GM18867 (cell line): ENCODE data around the gene P2RY8.

Experiments
- ATAC-seq: cut with Tn5 transposase; IDR thresholded peaks from one replicate; pipeline ENCODE4 v1.9.1; 2021; ENCODE audit warnings: mild to moderate bottlenecking, moderate library complexity; ENCODE audit not compliant: unreplicated experiment

The P2RY8 gene

DNA sequence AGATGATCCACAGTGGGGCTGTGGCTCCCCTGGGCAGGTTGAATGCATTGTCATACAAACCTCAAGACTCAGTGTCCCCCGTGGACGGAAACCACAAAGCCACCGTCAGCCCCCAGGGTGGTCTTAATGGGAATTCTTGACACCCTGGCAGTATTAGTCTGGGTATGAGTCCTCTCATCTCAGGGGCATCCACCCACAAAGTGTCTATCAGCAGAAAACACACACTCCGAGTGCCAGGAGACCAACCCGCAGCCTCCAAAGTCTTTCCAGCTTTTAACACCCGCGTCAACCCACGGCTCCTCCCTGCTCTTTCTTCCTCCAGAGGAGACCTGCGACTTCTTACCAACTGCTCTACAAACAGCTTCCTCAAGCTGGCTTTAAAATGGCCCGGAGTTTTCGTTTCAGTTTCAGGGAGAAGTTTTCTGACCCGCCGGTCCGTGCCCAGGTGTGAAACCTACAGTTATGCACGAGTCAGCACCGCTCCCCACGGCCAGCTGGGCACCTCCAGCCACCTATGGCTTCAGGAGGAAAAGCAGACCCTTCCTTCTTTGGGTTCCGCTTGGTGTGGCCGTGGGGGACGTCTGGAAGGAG is 69.9 kb downstream of the P2RY8 start:
- peak; percentile 53 for ATAC-seq

DNA sequence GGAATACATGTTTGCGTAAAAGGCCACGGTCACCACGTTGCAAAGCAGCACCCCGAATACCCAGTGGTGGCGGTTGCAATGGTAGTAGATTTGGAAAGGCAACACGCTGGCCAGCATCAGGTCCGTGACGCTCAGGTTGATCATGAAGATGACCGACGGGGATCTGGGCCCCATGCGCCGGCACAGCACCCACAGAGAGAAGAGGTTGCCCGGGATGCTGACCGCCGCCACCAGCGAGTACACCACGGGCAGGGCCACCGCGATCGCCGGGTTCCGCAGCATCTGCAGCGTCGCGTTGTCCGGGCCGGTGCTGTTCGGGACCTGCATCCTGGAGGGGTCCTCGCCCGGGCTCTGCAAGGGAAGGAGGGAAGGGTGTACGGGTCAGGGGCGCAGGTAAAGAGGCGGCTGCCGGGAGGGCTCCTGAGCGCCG is 70.7 kb downstream of the P2RY8 start:
- ATAC-seq: no peak

DNA sequence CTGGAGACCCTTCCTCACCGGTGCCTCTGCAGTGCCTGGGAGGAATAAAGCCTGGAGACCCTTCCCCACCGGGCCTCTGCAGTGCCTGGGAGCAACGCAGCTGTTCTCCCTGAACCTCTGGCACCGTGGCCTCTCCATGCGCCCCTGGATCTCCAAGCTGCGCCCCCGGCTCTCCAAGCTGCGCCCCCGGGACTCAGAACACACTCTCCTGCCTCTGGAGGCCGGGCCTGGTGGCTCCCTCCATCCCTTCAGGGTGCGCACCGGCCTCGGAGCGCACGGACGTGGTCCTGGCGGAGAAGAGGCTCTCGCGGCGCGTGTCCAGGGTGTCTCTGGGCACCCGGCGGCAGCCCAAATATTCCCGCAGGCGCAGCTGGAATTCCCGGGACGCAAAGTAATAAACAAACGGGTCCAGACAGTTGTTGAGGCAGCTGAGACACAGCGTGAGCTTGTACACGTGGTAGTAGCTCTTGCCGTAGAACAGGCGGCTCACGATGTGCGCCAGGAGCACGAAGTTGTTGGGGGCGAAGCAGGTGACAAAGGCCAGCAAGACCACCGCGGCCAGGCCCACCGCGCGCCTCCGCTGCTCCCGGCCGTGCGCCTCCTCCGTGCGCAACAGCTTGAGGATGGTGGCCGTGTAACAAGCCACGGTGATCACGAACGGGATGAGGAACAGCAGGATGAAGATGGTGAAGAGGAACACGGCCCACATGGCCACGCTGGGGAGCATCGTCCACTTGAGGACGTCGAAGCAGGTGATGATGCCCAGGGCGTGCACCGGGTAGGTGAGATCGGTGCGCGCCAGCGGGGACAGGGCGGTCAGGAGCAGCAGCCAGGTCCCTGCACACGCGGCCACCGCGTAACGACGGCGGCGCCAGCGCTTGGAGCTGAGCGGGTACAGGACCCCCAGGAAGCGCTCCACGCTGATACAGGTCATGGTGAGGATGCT is 71.4 kb downstream of the P2RY8 start:
- ATAC-seq: no peak

DNA sequence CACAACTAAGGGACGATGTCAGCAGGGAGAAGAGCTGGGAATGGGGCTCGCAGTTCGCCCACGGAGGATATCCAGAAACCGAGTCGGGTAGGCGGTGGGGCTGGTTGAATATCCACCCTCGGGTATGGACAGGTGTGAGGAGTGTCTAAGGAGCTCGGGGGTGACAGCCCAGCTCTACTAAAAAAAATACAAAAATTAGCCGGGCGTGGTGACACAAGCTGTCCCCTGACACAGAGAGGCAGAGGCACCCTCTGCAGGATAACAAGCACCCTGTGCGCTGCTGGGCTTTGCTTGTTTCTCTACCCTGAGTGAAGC is 72.1 kb downstream of the P2RY8 start:
- no peak for ATAC-seq

DNA sequence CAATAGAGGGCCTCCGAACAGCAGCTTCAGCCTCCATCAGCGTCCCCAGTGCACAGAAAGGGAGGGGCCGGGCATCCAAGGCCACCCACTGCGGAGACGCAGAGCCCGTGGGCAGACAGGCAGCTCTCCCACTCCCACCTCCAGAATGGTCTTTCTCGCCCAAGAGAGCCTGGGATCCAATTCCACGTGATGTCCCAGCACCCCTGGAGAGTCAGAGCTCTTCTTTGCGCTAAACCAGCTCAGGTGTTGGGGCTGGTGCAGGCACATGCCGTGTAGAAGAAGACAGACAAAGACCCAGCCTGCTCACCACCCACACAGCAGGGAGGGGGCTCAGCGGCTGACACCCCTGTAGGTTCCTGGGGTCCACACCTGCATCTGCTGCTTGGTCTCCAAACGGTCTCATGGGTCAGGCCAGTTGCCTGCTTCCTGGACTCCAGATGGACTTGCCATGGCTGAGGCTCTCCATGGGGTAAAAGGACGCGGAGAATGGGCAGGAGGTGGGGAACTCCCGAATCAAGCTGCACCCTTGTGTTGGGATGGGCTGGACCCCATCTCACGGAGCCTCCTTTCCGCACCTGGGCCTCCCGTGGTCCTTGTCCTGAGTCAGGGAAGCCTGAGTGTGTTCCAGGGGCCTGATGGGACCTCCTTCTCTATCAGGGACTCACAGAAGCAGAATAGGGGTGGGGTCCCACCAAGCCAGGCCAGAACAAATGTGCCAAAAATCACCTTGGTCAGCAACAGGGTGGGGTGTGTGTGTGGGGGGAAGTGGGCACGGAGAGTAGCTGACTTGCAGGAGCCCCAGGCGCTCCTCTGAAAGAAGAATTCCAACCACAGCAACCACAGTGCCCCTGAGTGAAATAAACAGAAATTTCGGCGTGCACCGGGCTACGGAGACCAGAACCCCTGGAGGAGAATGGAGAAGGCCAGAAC is 72.7 kb downstream of the P2RY8 start:
- ATAC-seq: no peak

DNA sequence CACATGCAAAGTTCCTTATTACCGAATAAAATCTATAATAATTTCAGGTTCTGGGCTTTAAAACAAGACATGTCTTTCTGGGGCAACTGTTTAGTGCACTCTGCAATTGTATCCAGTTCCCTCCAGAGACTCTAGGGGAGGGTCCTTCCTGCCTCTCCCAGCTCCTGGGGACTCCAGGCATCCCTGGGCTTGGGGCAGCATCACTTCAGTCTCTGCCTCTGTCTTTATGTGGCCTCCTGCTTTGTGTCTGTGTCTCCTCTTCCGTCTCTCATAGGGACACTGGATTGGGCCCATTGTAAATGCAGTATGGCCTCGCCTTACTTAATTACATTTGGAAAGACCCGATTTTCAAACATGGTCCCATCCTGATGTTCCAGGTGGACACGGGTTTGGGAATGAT is 73.4 kb downstream of the P2RY8 start:
- no peak for ATAC-seq

DNA sequence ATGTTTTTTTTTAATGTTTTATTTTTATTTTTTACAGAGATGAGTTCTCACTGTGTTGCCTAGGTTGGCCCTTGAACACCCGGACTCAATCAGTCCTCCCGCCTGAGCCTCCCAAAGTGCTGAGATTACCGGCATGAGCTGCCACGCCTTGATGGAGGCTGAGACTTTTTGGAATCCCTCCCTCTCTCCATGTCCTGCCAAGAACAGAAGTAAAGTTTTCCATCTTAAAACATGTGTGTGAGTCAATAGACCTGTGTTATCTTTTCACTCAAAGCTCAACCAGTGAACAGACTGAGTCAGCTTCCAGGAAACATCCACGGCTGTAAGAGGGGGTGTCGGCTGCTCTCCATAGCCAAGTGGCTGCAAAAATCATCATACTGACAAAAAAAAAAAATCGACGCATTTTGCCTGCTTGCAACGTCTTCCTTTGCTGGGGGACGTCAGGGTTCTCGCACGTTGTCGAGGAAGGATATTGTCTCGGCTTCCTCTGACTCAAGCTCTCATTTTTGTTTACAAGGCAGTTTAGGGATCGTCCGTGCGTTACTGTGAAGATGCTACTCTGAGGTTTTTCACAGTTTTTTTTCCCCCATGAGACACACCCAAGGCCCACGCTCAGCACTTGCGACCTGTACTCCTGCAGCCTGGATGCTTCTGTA is 74.3 kb downstream of the P2RY8 start:
- no peak for ATAC-seq

DNA sequence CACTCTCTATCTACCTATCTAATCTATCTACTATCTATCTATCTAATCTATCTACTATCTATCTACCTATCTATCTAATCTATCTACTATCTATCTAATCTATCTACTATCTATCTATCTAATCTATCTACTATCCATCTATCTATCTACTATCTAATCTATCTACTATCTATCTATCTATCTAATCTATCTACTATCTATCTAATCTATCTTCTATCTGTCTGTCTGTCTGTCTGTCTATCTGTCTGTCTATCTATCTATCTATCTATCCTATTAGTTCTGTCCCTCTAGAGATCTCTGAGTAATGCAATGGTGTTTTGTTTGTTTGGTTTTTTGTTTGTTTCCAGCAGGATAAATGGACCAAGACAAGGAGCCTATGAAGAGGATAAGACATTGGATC is 74.9 kb downstream of the P2RY8 start:
- no peak for ATAC-seq

DNA sequence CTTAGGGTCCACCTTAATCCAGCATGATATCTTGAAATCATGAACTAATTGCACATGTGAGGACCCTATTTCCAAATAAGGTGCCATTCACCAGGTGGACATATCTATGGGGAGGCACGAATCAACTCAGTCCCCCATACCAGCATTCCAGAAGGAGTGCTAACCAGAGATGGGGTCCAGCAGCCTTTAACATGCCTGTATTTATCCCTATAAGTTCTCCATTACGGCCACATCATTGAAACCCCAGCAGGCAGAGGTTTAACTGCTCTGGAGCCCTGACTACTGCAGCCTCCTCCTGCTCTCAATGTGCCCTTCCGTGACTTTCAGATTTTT is 81.1 kb downstream of the P2RY8 start:
- no peak for ATAC-seq

DNA sequence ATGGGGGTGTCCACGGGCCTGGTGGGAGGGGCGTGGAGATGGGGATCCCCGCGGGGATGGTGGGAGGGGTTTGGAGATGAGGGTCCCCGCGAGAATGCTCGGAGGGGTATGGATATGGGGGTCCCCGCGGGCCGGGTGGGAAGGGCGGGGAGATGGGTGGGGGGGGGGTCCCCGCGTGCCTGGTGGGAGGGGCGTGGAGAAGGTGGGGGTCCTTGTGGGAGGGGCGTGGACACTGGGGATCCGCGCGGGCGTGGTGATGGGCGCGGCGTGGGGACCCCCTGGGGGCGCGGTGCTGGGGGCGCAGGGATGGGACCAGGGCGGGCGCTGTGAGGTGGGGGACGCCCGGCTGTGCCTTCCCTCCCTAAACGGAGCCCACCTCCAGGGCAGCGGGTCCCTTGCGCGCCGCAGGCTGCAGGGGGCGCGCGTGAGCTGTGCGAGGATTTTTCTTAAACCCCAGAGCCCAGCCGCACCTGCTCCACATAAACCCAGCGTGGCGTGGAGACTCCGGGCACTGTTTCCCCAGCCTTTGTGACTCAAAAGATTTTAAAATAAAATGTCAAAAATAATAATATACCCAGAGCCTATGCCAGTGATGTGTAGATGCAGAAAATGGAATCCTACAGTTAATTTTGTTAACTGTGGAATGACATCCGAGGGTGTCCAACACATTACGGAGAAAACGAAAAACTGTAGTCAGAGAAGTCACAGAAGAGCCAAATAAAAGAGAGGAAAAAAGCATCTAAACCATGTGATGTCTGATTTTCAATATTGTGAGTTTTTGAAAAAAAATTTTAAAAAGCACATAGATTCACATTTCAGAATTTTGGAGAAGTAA is 82.8 kb downstream of the P2RY8 start:
- peak; percentile 43 for ATAC-seq

DNA sequence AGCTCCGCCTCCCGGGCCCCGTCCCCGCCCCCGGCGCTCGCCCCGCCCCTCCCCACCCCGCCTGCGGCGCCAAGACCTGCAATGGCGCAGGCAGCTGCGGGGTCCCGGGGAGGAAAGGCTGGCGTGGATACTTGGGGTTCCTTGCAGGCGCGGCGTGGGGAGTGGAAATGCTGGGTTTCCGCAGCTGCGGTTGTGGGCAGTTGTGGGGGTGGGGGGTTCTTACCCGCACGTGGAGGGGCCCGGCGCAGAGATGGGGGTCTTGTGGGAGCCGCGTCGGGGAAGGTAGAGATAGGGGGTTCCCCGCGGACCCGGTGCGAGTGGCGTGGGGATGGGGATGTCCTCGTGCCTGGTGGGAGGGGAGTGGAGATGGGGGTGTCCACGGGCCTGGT is 83.6 kb downstream of the P2RY8 start:
- peak; percentile 17 for ATAC-seq

DNA sequence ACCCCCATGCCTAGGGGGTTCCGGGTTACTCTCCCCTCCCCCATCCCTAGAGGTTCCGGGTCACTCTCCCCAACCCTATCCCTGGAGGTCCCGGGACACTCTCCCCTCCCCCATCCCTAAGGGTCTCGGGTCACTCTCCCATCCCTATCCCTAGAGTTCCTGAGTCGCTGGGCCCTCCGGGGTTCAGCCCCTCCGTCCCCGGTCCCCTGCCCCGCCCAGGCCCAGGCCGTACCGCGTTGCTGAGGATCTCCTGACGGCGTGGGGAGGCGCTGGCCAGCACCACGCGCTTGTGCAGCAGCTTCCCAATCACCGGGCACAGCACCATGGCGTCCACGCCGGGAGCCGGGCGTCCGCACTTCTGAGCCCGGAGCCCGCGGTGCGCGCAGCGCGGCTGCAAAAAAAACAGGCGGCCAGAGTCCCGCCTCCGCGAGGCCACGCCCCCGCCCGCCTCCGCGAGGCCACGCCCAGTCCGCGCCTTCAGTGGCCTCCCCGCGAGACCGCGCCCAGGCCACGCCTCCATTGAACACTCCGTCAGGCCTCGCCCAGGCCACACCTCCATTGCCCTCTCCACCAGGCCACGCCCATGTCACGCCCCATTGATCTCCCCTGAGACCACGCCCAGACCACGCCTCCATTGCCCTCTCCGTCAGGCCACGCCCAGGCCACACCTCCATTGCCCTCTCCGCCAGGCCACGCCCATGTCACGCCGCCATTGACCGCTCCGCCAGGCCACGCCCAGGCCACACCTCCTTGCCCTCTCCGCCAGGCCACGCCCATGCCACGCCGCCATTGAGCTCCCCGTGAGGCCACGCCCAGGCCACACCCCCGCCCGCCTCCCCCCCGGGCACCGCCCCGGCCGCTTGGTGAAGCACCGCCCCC is 84.2 kb downstream of the P2RY8 start, which contains the start of gene ASMTL:
Gene ASMTL (minus strand): TSS at position 394 of the 879 bp plus-strand sequence. CDS start 69 bp downstream, at position 325.
- ATAC-seq: peak; percentile 59

DNA sequence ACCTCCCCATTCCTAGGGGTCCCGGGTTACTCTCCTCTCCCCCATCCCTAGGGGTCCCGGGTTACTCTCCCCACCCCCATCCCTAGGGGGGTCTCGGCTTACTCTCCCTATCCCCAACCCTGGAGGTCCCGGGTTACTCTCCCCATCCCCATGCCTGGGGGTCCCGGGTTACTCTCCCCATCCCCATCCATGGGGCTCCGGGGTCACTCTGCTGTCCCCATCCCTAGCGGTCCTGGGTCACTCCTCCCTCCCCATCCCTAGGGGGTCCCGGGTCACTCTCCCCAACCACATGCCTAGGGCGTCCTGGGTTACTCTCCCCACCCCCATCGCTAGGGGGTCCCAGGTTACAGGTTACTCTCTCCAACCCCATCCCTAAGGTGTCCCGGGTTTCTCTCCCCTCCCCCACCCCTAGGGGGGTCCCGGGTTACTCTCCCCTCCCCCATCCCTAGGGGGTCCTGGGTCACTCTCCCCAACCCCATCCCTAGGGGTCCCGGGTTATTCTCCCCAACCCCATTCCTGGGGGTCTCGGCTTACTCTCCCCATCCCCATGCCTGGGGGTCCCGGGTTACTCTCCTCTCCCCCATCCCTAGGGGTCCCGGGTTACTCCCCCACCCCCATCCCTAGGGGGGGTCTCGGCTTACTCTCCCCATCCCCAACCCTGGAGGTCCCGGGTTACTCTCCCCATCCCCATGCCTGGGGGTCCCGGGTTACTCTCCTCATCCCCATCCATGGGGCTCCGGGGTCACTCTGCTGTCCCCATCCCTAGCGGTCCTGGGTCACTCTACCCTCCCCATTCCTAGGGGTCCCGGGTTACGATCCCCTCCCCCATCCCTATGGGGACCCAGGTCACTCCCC is 85.1 kb downstream of the P2RY8 start:
- no peak for ATAC-seq

DNA sequence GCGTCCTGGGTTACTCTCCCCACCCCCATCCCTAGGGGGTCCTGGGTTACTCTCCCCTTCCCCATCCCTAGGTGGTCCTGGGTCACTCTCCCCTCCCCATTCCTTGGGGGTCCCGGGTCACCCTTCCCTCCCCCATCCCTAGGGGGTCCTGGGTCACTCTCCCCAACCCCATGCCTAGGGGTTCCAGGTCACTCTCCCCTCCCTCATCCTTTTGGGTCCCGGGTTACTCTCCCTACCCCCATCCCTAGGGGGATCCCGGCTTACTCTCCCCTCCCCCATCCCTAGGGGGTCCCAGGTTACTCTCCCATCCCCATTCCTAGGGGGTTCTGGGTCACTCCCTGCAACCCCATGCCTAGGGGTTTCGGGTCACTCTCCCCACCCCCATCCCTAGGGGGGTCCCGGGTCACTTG is 85.7 kb downstream of the P2RY8 start:
- ATAC-seq: no peak

DNA sequence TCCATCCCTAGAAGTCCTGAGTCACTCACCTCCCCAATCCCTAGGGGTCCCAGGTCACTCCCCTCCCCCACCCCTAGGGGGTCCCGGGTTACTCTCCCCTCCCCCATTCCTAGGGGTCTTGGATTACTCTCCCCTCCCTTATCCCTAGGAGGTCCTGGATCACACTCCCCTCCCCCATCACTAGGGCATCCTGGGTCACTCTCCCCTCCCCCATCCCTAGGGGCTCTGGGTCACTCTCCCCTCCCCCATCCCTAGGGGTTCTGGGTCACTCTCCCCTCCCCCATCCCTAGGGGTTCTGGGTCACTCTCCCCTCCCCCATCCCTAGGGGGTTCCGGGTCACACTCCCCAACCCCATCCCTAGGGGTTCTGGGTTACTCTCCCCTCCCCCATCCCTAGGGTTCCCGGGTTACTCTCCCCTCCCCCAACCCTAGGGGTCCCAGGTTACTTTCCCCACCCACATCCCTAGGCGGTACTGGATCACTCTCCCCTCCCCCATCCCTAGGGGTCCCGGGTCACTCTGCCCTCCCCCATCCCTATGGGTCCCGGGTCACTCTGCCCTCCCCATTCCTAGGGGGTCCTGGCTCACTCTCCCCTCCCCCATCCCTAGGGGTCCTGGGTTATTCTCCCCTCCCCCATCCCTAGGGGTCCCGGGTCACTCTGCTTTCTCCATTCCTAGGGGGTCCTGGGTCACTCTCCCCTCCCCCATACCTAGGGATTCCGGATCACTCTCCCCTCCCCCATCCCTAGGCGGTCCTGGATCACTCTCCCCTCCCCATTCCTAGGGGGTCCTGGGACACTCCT is 86.4 kb downstream of the P2RY8 start:
- no peak for ATAC-seq

DNA sequence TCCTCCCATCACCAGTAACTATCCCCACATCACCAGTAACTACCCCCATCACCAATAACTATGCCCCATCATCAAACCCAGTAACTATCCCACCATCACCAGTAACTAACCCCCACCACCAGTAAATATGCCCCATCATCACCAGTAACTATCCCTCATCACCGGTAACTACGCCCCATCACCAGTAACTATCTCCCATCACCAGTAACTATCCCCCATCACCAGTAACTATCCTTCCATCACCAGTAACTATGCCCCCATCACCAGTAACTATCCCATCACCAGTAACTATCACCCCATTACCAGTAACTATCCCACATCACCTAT is 87.2 kb downstream of the P2RY8 start:
- no peak for ATAC-seq

DNA sequence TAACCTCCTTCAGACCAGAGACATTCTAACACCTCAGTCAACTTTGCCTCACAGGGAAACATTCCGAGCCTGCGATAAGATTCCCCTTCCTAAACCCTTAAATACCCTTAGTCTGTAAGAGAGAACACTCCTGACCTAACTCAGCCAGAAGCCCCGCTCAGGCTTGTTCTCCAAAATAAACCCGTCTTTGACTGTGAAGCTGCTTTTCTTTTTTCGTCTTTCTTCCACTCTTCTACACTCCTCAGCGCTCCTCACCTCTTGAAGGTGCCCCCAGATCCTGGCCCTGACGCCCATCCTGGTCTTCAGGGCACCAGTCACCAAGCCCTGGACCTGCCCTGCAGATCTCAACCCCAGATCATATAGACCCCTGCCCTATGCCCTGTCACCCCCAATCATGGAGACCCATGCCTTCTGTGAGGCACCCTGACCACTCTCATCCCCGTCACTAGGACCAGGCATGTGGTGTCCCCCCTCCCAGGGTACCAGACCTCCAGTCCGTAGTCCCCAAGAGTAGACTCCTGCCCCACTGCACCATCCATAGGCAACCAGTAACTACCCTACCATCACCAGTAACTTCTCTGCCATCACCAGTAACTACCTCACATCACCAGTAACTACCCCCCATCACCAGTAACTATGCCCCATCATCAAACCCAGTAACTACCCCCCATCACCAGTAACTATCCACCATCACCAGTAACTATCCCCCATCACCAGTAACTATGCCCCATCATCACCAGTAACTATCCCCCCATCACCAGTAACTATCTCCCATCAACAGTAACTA is 87.8 kb downstream of the P2RY8 start:
- no peak for ATAC-seq
